Neural cell (in vitro differentiated cells): ENCODE data around the gene SLC24A3. TPM values are rescaled to one million over a fixed set of nuclear protein-coding genes. Genes with fewer than 3 reads are reported as not detected.

Experiments used
- H2AFZ ChIP-seq: fragments of 200-600, 300-800 bp; sonication (generic), shearing (Covaris generic); 2 replicates; pipeline ENCODE4 v1.6.0; 2014; ENCODE audit warnings: low read depth, mild to moderate bottlenecking, antibody characterized with exemption, low read length, moderate library complexity
- H3F3A ChIP-seq: fragments of 200-600 bp; shearing (Covaris generic); 2 replicates; pipeline ENCODE4 v1.6.1; 2016; ENCODE audit warnings: mild to moderate bottlenecking, moderate library complexity, mixed read lengths, antibody characterized with exemption, low read length; ENCODE audit not compliant: insufficient read depth, poor library complexity, severe bottlenecking
- H3K27ac ChIP-seq: fragments of 200-600, 300-800 bp; sonication (generic), shearing (Covaris generic); 2 replicates; pipeline ENCODE4 v1.5.1; 2014; ENCODE audit warnings: mild to moderate bottlenecking, low read length, moderate library complexity
- H3K27me3 ChIP-seq: fragments of 300-800, 200-600 bp; sonication (generic), shearing (Covaris generic); 2 replicates; pipeline ENCODE4 v1.6.0; 2014; ENCODE audit warnings: mild to moderate bottlenecking, low read depth, low read length, moderate library complexity; ENCODE audit not compliant: insufficient read depth
- H3K36me3 ChIP-seq: fragments of 300-800, 200-600 bp; sonication (generic), shearing (Covaris generic); 2 replicates; pipeline ENCODE4 v1.5.1; 2014; ENCODE audit warnings: mild to moderate bottlenecking, antibody characterized with exemption, low read length, moderate library complexity; ENCODE audit not compliant: insufficient read depth
- H3K4me2 ChIP-seq: fragments of 300-800, 200-600 bp; sonication (generic), shearing (Covaris generic); 2 replicates; pipeline ENCODE4 v1.6.0; 2014; ENCODE audit warnings: mild to moderate bottlenecking, low read length
- H3K4me3 ChIP-seq: fragments of 300-800, 200-600 bp; sonication (generic), shearing (Covaris generic); 2 replicates; pipeline ENCODE4 v1.5.1; 2014; ENCODE audit warnings: mild to moderate bottlenecking, low read length, moderate library complexity
- H3K79me2 ChIP-seq: fragments of 200-600 bp; shearing (Covaris generic); replicated peaks from 2 replicates; pipeline ENCODE4 v1.6.0; 2014; ENCODE audit warnings: mild to moderate bottlenecking, low read length, moderate library complexity; ENCODE audit not compliant: insufficient read depth
- H3K9ac ChIP-seq: fragments of 300-800, 200-600 bp; sonication (generic), shearing (Covaris generic); 2 replicates; pipeline ENCODE4 v1.6.1; 2016; ENCODE audit warnings: mild to moderate bottlenecking, low read length, mixed read lengths
- H3K9me2 ChIP-seq: fragments of 200-600 bp; shearing (Covaris generic); 2 replicates; pipeline ENCODE4 v1.6.1; 2016; ENCODE audit warnings: mild to moderate bottlenecking, low read length, mixed read lengths; ENCODE audit not compliant: insufficient read depth
- H3K9me3 ChIP-seq: fragments of 200-600, 300-800 bp; sonication (generic), shearing (Covaris generic); 2 replicates; pipeline ENCODE4 v1.6.1; 2016; ENCODE audit warnings: mild to moderate bottlenecking, mixed run types, low read length, moderate library complexity, mixed read lengths
- H4K20me1 ChIP-seq: fragments of 200-600 bp; shearing (Covaris generic); 2 replicates; pipeline ENCODE4 v1.6.1; 2016; ENCODE audit warnings: mild to moderate bottlenecking, mixed run types; ENCODE audit not compliant: insufficient read depth
- EP300 ChIP-seq: fragments of 450-650 bp; conservative IDR thresholded peaks from 2 replicates; pipeline ENCODE4 v1.6.1; 2014; ENCODE audit warnings: antibody characterized with exemption, mild to moderate bottlenecking, moderate library complexity; ENCODE audit not compliant: poor library complexity, severe bottlenecking
- EZH2 ChIP-seq: fragments of 200-600, 300-800 bp; shearing (Covaris generic), sonication (generic); IDR thresholded peaks from 2 replicates; pipeline ENCODE4 v1.6.1; 2014; ENCODE audit warnings: antibody characterized with exemption, low read length, borderline replicate concordance, mild to moderate bottlenecking; ENCODE audit not compliant: insufficient read depth, poor library complexity, severe bottlenecking
- MXI1 ChIP-seq: fragments of 450-650 bp; conservative IDR thresholded peaks from 2 replicates; pipeline ENCODE4 v1.6.1; 2014; ENCODE audit warnings: antibody characterized with exemption, mild to moderate bottlenecking; ENCODE audit not compliant: poor library complexity, severe bottlenecking
- POLR2AphosphoS5 ChIP-seq: IDR thresholded peaks from 2 replicates; pipeline ENCODE4 v1.6.1; 2012
- RAD21 ChIP-seq: fragments of 450-650 bp; conservative IDR thresholded peaks from 2 replicates; pipeline ENCODE4 v1.6.1; 2014; ENCODE audit warnings: antibody characterized with exemption, mild to moderate bottlenecking, moderate library complexity
- SMC3 ChIP-seq: fragments of 450-650 bp; conservative IDR thresholded peaks from 2 replicates; pipeline ENCODE4 v1.6.1; 2014; ENCODE audit warnings: antibody characterized with exemption, mild to moderate bottlenecking, moderate library complexity; ENCODE audit not compliant: poor library complexity
- TAF1 ChIP-seq: IDR thresholded peaks from 2 replicates; pipeline ENCODE4 v1.6.1; 2012; ENCODE audit warnings: low read depth
- polyA plus RNA-seq: library from polyadenylated mRNA; depleted of rRNA; stranded (reverse); fragments of >200 nt; gene quantifications from 2 replicates; pipeline ENCODE4 v1.2.3, GENCODE V29; 2014
- TF ChIP-seq, protein P1 (sequence below): IDR thresholded peaks from 2 replicates; pipeline ENCODE4 v1.6.1; 2012; ENCODE audit warnings: borderline replicate concordance
- TF ChIP-seq, protein P2 (sequence below): fragments of 450-650 bp; IDR thresholded peaks from 2 replicates; pipeline ENCODE4 v1.5.1; 2014; ENCODE audit warnings: antibody characterized with exemption, mild to moderate bottlenecking, moderate library complexity; ENCODE audit not compliant: poor library complexity, severe bottlenecking

The SLC24A3 gene
- polyA plus RNA-seq, 1 donor from 2014 or later, result 6.5 TPM

DNA sequence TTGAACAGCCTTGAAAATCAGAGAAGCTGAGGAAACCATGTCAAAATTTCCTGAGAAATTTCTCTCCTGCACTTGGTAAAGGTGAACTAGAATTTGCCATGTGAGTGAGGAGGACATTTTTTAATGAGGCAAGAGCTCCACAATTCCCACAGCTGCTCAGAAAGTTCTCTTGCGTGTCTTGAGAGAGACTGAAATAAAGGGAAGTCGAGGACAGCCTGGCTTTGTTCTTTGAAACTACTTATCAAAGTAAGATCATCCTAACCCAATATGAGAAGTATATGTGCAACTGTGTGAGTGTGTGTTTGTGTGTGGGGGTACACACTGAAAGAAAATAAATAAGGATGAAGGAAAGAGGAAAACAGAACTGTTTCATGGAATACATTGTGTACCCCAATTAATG is 163.4 kb downstream of the SLC24A3 start:
- no peaks in the 10 kb centered on the region for H3K9me3 ChIP-seq
- H3K27ac ChIP-seq, result no peak overlapping the region
- H3K36me3 ChIP-seq, result no peaks in the 10 kb centered on the region
- H3F3A ChIP-seq, result no peaks in the 10 kb centered on the region
- H3K4me3 ChIP-seq, result no peak overlapping the region
- H3K4me2 ChIP-seq, result no peak overlapping the region
- H4K20me1 ChIP-seq, result no peaks in the 10 kb centered on the region
- no peaks in the 10 kb centered on the region for H3K9me2 ChIP-seq
- no peak overlapping the region for H2AFZ ChIP-seq
- no peaks in the 10 kb centered on the region for H3K27me3 ChIP-seq
- no peak overlapping the region for H3K9ac ChIP-seq
- H3K79me2 ChIP-seq, result no peaks in the 10 kb centered on the region
- no peak for TF ChIP-seq SMC3
- no peak for TF ChIP-seq RAD21
- TF ChIP-seq EP300, result no peak
- TF ChIP-seq POLR2AphosphoS5, result no peak
- TF ChIP-seq, protein P1, sequence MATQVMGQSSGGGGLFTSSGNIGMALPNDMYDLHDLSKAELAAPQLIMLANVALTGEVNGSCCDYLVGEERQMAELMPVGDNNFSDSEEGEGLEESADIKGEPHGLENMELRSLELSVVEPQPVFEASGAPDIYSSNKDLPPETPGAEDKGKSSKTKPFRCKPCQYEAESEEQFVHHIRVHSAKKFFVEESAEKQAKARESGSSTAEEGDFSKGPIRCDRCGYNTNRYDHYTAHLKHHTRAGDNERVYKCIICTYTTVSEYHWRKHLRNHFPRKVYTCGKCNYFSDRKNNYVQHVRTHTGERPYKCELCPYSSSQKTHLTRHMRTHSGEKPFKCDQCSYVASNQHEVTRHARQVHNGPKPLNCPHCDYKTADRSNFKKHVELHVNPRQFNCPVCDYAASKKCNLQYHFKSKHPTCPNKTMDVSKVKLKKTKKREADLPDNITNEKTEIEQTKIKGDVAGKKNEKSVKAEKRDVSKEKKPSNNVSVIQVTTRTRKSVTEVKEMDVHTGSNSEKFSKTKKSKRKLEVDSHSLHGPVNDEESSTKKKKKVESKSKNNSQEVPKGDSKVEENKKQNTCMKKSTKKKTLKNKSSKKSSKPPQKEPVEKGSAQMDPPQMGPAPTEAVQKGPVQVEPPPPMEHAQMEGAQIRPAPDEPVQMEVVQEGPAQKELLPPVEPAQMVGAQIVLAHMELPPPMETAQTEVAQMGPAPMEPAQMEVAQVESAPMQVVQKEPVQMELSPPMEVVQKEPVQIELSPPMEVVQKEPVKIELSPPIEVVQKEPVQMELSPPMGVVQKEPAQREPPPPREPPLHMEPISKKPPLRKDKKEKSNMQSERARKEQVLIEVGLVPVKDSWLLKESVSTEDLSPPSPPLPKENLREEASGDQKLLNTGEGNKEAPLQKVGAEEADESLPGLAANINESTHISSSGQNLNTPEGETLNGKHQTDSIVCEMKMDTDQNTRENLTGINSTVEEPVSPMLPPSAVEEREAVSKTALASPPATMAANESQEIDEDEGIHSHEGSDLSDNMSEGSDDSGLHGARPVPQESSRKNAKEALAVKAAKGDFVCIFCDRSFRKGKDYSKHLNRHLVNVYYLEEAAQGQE, result no peak
- no peak for TF ChIP-seq EZH2
- no peak for TF ChIP-seq TAF1
- TF ChIP-seq, protein P2, sequence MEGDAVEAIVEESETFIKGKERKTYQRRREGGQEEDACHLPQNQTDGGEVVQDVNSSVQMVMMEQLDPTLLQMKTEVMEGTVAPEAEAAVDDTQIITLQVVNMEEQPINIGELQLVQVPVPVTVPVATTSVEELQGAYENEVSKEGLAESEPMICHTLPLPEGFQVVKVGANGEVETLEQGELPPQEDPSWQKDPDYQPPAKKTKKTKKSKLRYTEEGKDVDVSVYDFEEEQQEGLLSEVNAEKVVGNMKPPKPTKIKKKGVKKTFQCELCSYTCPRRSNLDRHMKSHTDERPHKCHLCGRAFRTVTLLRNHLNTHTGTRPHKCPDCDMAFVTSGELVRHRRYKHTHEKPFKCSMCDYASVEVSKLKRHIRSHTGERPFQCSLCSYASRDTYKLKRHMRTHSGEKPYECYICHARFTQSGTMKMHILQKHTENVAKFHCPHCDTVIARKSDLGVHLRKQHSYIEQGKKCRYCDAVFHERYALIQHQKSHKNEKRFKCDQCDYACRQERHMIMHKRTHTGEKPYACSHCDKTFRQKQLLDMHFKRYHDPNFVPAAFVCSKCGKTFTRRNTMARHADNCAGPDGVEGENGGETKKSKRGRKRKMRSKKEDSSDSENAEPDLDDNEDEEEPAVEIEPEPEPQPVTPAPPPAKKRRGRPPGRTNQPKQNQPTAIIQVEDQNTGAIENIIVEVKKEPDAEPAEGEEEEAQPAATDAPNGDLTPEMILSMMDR, result no peak
- no peak for TF ChIP-seq MXI1

DNA sequence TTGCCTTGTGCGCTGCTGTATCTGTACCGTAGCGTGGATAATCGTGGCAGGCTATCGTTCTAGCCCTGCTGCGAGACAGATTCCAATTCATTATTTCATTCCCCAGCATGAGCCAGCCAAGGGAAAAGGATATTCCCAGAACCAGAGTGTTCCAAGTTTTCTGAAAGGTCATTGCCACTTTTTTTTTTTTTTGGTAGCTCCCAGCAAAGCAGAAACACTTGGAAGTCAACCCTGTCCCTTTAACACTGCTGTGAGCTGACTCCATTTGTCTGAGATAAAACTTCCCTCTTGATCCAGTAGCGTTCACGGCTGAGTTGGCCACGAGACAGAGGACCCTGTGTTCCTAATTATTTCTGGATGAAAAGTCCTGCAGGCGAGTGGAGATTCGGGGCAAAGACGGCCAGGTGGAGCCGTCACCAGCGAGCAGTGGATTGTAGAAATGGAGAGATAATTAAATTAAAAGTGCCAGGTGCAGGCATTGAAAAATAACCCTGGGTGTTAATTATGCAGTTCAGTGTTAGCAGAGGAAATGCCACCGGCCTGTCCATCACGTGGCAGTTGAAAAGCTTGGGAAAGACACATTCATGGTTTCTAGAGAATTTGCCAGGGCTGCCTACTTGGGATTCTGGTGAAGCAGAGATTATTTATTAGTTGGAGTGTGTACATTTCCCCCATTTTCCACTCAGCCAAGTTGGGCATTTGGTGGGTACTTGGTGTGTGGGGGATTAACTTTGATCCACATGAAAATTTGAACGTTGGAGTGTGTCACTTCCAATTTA is 164.2 kb downstream of the SLC24A3 start:
- Histone ChIP-seq H3F3A (no peaks in the 10 kb centered on the region), H4K20me1 (no peaks in the 10 kb centered on the region), H3K9ac (no peak overlapping the region), H3K4me2 (no peak overlapping the region), H3K27ac (no peak overlapping the region), H3K9me3 (no peaks in the 10 kb centered on the region), H3K27me3 (no peaks in the 10 kb centered on the region), H3K36me3 (no peaks in the 10 kb centered on the region), H3K9me2 (no peaks in the 10 kb centered on the region), H2AFZ (no peak overlapping the region), H3K79me2 (no peaks in the 10 kb centered on the region), H3K4me3 (no peak overlapping the region)
- TF ChIP-seq EP300 (no peak), MXI1 (no peak), RAD21 (no peak), TAF1 (no peak), POLR2AphosphoS5 (no peak), SMC3 (no peak), EZH2 (no peak)
- TF ChIP-seq, protein P2, result no peak
- TF ChIP-seq, protein P1, result no peak
